Peyer's patch (tissue), 4 donors: Measurements from ENCODE around the gene MRPL4. TPM values are rescaled to one million over a fixed set of nuclear protein-coding genes. Genes with fewer than 3 reads are reported as not detected.
A peak's percentile ranks its signal among the peaks of the same experiment; 100 is the strongest.
"Not testable (repeated sequence)": the region's sequence is repeated elsewhere in the genome, so short reads cannot be mapped to it uniquely, and the experiment has no call there.

Experiments used
- DNase-seq, 3 donors: peaks; one replicate each; pipeline ENCODE4 v3.0.0-alpha.2; 2017 to 2019
- H3K27ac ChIP-seq, 4 donors: fragments of 200-600 bp; sonication (generic); one replicate each; pipeline ENCODE4 v1.5.1; 2016 to 2019
- H3K27me3 ChIP-seq, 2 donors: fragments of 200-600 bp; sonication (generic); one replicate each; pipeline ENCODE4 v1.5.1; 2019
- H3K36me3 ChIP-seq, 3 donors: fragments of 200-600 bp; sonication (generic); one replicate each; pipeline ENCODE4 v1.5.1; 2016 to 2019
- H3K4me1 ChIP-seq, 4 donors: fragments of 200-600 bp; sonication (generic); one replicate each; pipeline ENCODE4 v1.5.1; 2016 to 2019
- H3K4me3 ChIP-seq, 4 donors: fragments of 200-600 bp; sonication (generic); 1 replicate in 3 of 4; 2 replicates in 1 of 4; pipeline ENCODE4 v1.5.1; 2016 to 2019; ENCODE audit warnings: mild to moderate bottlenecking in 1 of 4
- H3K9me3 ChIP-seq, 4 donors: fragments of 200-600 bp; sonication (generic); one replicate each; pipeline ENCODE4 v1.5.1; 2016 to 2019; ENCODE audit warnings: mild to moderate bottlenecking in 1 of 4
- POLR2A ChIP-seq, 2 donors: fragments of 450-650 bp; IDR thresholded peaks; one replicate each; pipeline ENCODE4 v1.5.1; 2017; ENCODE audit warnings: antibody characterized with exemption in 2 of 2, mild to moderate bottlenecking in 2 of 2, moderate library complexity in 2 of 2
- total RNA-seq, 4 donors: library from RNA; depleted of rRNA; stranded (reverse); fragments of >200 nt; gene quantifications; one replicate each; pipeline ENCODE4 v1.1.0, GENCODE V29; 2016
- TF ChIP-seq, protein P1 (sequence below), 6 experiments: fragments of 450-650 bp in 4 of 6; fragments of 200-600 bp in 2 of 6; sonication (generic) in 1 of 6; IDR thresholded peaks; one replicate each; pipeline ENCODE4 v1.5.1; 2017 to 2019; ENCODE audit warnings: antibody characterized with exemption in 6 of 6, mild to moderate bottlenecking in 3 of 6, moderate library complexity in 1 of 6

MRPL4 gene
- total RNA-seq, 4 donors from 2014 or later, result 43.8 to 49.6 (median 45.3) TPM

DNA sequence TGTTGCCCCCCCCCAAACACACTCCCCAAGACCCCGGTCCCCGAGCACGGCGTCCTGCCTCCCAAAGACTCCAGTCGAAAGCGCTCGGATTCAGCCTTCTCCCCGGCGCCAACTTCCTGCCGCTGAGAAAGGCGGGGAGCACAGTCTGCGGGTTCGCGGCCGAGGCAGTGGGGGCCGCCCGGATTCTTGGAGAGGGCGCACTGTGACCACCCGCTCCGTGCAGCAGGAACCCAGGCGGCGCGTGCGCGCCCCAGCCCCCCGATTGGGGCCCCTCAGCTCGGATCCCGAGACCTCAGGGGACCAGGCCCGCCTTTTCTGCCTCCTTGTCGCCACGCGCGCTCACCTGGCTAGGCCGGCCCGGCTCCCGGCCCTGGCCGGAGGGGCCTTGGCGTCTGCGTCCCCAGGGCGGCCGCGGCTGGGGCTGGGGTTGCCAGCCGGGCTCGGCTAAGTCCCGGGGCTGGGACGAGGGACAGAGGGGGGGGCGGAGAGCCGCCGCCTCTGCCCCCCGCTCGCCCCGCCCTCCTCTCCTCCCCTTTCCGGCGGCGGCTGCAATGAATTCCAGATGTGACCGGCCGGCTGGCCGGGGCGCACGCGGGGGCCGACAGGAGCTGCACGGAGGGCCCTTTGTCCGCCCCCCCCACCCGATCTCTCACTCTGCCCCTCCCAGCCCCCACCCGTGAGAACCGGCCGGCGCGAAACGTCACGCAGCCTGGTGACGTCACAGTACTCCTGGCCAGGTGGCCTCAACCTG is 21.0 kb upstream of the MRPL4 start, which contains the start of gene S1PR2:
Gene S1PR2 (minus strand): TSS at position 471 of the 751 bp plus-strand sequence. CDS start 6,426 bp downstream, outside the sequence.
- Histone ChIP-seq H3K9me3 (no peaks in the 10 kb centered on the region), H3K27ac (peak within 1 kb of the TSS; percentile 86 to 91 (median 88)), H3K36me3 (no peaks in the 10 kb centered on the region), H3K4me1 (peaks cover 0 to 20% (median 9%) of the 10 kb centered on the region in 4 donors), H3K4me3 (peak within 1 kb of the TSS; percentile 66 to 88 (median 71)), H3K27me3 (no peaks in the 10 kb centered on the region)
- TF ChIP-seq POLR2A (IDR thresholded peaks at IDR 0.05), result peak; percentile 15 to 25
- TF ChIP-seq, protein P1, sequence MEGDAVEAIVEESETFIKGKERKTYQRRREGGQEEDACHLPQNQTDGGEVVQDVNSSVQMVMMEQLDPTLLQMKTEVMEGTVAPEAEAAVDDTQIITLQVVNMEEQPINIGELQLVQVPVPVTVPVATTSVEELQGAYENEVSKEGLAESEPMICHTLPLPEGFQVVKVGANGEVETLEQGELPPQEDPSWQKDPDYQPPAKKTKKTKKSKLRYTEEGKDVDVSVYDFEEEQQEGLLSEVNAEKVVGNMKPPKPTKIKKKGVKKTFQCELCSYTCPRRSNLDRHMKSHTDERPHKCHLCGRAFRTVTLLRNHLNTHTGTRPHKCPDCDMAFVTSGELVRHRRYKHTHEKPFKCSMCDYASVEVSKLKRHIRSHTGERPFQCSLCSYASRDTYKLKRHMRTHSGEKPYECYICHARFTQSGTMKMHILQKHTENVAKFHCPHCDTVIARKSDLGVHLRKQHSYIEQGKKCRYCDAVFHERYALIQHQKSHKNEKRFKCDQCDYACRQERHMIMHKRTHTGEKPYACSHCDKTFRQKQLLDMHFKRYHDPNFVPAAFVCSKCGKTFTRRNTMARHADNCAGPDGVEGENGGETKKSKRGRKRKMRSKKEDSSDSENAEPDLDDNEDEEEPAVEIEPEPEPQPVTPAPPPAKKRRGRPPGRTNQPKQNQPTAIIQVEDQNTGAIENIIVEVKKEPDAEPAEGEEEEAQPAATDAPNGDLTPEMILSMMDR (IDR thresholded peaks at IDR 0.05), result no peak
- DNase-seq, result peak; percentile 72 to 86 (median 81)

DNA sequence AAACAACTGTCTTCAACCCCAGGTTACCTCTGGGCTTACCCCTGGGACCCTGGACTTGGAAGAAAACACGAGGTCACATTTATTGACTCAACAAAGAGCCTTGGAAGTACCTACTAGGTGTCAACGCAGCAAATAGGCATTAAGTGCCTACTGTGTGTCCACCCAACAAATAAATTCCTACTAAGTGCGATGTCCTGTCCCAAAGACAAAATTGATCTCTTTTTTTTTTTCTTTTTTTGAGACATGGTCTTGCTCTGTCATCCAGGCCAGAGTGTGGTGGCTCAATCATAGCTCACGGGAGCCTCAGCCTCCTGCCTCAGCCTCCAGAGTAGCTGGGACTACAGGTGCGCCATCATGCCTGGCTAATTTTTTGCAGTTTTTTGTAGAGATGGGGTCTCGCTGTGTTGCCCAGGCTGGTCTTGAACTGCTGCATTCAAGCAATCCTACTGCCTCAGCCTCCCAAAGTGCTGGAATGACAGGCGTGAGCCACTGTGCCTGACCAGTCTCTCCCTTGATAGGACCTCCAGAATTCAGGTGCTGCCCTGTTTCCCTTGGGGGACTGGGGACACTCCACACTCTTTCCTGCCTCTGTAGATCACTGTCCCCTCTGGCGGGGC is 20.3 kb upstream of the MRPL4 start:
- H3K4me1 ChIP-seq, result peaks cover 0 to 20% (median 9%) of the 10 kb centered on the region in 4 donors
- no peaks in the 10 kb centered on the region for H3K36me3 ChIP-seq
- H3K9me3 ChIP-seq, result no peaks in the 10 kb centered on the region
- H3K4me3 ChIP-seq, result peak overlapping the region; percentile 66 to 88 (median 71)
- no peak for DNase-seq
- no peaks in the 10 kb centered on the region for H3K27me3 ChIP-seq
- peak overlapping the region; percentile 86 to 91 (median 88) for H3K27ac ChIP-seq
- no peak for TF ChIP-seq POLR2A (IDR thresholded peaks at IDR 0.05)
- TF ChIP-seq, protein P1 (IDR thresholded peaks at IDR 0.05), result no peak

DNA sequence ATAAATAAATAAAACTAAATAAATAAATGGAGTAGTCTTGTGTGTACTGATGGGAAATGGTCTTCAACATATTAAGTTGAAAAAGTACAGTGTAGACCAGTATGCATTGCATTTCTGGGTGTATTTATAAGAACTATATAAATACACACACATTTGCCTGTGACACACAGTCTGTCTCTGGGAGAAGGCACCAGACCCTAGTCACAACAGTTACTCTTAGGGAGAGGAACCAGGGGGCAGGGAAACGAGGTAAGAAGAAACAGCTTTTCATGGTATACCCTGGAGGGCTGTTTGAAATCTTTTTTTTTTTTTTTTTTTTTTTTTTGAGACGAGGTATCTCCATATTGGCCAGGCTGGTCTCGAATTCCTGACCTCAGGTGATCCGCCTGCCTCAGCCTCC is 18.1 kb upstream of the MRPL4 start:
- H3K9me3 ChIP-seq, result no peaks in the 10 kb centered on the region
- no peak for DNase-seq
- H3K4me3 ChIP-seq, result no peak overlapping the region
- H3K36me3 ChIP-seq, result no peaks in the 10 kb centered on the region
- H3K27ac ChIP-seq, result no peak overlapping the region
- H3K27me3 ChIP-seq, result no peaks in the 10 kb centered on the region
- H3K4me1 ChIP-seq, result peaks cover 0 to 12% (median 9%) of the 10 kb centered on the region in 4 donors
- TF ChIP-seq POLR2A (IDR thresholded peaks at IDR 0.05), result no peak
- TF ChIP-seq, protein P1 (IDR thresholded peaks at IDR 0.05), result no peak

DNA sequence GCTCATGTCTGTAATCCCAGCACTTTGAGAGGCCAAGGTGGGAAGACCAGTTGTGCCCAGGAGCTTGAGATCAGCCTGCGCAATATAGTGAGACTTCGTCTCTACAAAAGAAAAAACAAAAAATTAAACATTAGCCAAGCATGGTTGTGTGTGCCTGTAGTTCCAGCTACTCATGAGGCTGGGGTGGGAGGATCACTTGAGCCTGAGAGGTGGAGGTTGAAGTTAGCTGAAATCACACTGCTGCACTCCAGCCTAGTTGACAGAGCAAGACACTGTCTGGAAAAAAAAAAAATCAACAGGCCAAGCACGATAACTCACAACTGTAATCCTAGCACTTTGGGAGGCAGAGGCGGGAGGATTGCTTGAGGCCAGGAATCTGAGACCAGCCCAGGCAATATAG is 17.0 kb upstream of the MRPL4 start:
- Histone ChIP-seq H3K27me3 (no peaks in the 10 kb centered on the region), H3K4me3 (no peak overlapping the region), H3K9me3 (no peaks in the 10 kb centered on the region), H3K4me1 (peaks cover 0 to 6% (median 3%) of the 10 kb centered on the region in 4 donors), H3K36me3 (no peaks in the 10 kb centered on the region), H3K27ac (no peak overlapping the region)
- TF ChIP-seq, protein P1 (IDR thresholded peaks at IDR 0.05), result no peak
- no peak for TF ChIP-seq POLR2A (IDR thresholded peaks at IDR 0.05)
- DNase-seq, result no peak

DNA sequence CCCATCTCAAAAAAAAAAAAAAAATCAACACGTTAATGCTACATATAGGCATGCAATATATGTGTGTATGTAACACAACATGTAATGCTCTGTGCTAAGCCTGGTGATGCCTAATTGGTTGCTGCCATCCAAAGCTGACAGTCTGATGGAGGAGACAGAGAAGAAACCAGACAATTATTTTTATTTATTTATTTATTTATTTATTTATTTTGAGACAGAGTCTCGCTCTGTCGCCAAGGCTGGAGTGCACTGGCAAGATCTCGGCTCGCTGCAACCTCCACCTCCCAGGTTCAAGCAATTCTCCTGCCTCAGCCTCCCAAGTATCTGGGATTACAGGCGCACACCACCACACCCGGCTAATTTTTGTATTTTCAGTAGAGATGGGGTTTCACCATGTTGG is 16.6 kb upstream of the MRPL4 start:
- not testable (repeated sequence) for DNase-seq, H3K4me3 ChIP-seq, H3K36me3 ChIP-seq, H3K9me3 ChIP-seq, H3K4me1 ChIP-seq, H3K27me3 ChIP-seq
- peak overlapping the region; percentile 81 to 89 (median 84) for H3K27ac ChIP-seq

DNA sequence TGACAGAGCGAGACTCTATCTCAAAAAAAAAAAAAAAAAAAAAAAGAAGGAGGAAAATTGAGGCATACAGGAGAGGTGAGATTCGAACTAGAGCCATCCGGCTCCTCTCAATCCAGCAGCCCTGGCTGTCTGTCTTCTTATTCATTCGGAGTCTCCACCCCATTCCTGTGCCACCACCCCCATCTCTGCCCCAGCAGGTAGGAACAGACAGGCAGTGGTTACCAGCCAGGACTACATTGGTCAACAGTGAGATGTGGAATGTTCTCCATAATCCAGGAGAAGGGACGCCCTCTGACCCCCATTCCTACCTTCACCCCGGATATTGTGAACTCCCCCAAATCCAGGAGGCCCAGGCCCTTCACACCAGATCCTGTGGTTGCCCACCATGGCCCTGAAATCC is 14.3 kb upstream of the MRPL4 start:
- Histone ChIP-seq H3K9me3 (no peaks in the 10 kb centered on the region), H3K27me3 (no peaks in the 10 kb centered on the region), H3K4me3 (no peak overlapping the region), H3K4me1 (peaks cover 0 to 4% (median 0%) of the 10 kb centered on the region in 4 donors), H3K27ac (peak overlapping the region; percentile 25 to 65 (median 61)), H3K36me3 (no peaks in the 10 kb centered on the region)
- no peak for DNase-seq
- TF ChIP-seq, protein P1 (IDR thresholded peaks at IDR 0.05), result no peak
- no peak for TF ChIP-seq POLR2A (IDR thresholded peaks at IDR 0.05)
